HCT116 (cell line): Measurements from ENCODE around the gene KCNK5.

ENCODE experiments used
- EZH2 ChIP-seq: fragments of 200-600 bp; sonication (generic); IDR thresholded peaks from 2 replicates; pipeline ENCODE4 v1.6.1; 2017; ENCODE audit warnings: antibody characterized with exemption, mixed run types
- FOSL1 ChIP-seq: IDR thresholded peaks from 2 replicates; pipeline ENCODE4 v1.6.1; 2012; ENCODE audit warnings: low read depth
- POLR2A ChIP-seq: IDR thresholded peaks from 2 replicates; pipeline ENCODE4 v1.7.0; 2011; ENCODE audit warnings: borderline replicate concordance; ENCODE audit not compliant: insufficient read depth, insufficient read length; ENCODE audit errors: extremely low read depth
- POLR2AphosphoS5 ChIP-seq: IDR thresholded peaks from 2 replicates; pipeline ENCODE4 v1.6.1; 2011; ENCODE audit warnings: mild to moderate bottlenecking, low read depth, low read length, moderate library complexity
- RAD21 ChIP-seq: IDR thresholded peaks from 2 replicates; pipeline ENCODE4 v1.6.1; 2012; ENCODE audit warnings: low read depth, mild to moderate bottlenecking
- REST ChIP-seq: IDR thresholded peaks from 2 replicates; pipeline ENCODE4 v1.6.1; 2012; ENCODE audit warnings: low read depth
- YY1 ChIP-seq: IDR thresholded peaks from 2 replicates; pipeline ENCODE4 v1.6.1; 2011; ENCODE audit warnings: low read length, low read depth, moderate library complexity, mild to moderate bottlenecking; ENCODE audit not compliant: insufficient replicate concordance; ENCODE audit errors: extremely low read depth
- ZFX ChIP-seq: fragments of 450-650 bp; IDR thresholded peaks from 2 replicates; pipeline ENCODE4 v1.6.1; 2017
- TF ChIP-seq, protein P1 (sequence below), 3 experiments: fragments of 200-600 bp in 1 of 3; sonication (generic) in 1 of 3; IDR thresholded peaks in 2 of 3; conservative IDR thresholded peaks in 1 of 3; 2 replicates each; pipeline ENCODE4 v1.5.1; 2012 to 2017; ENCODE audit warnings: low read depth in 2 of 3, low read length in 2 of 3, antibody characterized with exemption in 1 of 3, borderline replicate concordance in 1 of 3, control low read depth in 1 of 3, mild to moderate bottlenecking in 1 of 3, mixed read lengths in 1 of 3, mixed run types in 1 of 3, moderate library complexity in 1 of 3; ENCODE audit not compliant: insufficient read depth in 1 of 3
- TF ChIP-seq, protein P2 (sequence below): IDR thresholded peaks from 2 replicates; pipeline ENCODE4 v1.6.1; 2012
- TF ChIP-seq, protein P3 (sequence below): IDR thresholded peaks from 2 replicates; pipeline ENCODE4 v1.6.1; 2011; ENCODE audit warnings: mild to moderate bottlenecking, low read length, moderate library complexity; ENCODE audit not compliant: insufficient replicate concordance; ENCODE audit errors: extremely low read depth

- TF ChIP-seq, protein P1, sequence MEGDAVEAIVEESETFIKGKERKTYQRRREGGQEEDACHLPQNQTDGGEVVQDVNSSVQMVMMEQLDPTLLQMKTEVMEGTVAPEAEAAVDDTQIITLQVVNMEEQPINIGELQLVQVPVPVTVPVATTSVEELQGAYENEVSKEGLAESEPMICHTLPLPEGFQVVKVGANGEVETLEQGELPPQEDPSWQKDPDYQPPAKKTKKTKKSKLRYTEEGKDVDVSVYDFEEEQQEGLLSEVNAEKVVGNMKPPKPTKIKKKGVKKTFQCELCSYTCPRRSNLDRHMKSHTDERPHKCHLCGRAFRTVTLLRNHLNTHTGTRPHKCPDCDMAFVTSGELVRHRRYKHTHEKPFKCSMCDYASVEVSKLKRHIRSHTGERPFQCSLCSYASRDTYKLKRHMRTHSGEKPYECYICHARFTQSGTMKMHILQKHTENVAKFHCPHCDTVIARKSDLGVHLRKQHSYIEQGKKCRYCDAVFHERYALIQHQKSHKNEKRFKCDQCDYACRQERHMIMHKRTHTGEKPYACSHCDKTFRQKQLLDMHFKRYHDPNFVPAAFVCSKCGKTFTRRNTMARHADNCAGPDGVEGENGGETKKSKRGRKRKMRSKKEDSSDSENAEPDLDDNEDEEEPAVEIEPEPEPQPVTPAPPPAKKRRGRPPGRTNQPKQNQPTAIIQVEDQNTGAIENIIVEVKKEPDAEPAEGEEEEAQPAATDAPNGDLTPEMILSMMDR (IDR thresholded peaks at IDR 0.05 in 2 of 3, conservative IDR thresholded peaks at IDR 0.05 in 1 of 3; ENCODE audit: borderline replicate concordance in 1 of 3, insufficient read depth in 1 of 3, low read depth in 2 of 3, low read length in 2 of 3): no peak
- no peak for TF ChIP-seq POLR2AphosphoS5
- no peak for TF ChIP-seq YY1
- TF ChIP-seq, protein P2, sequence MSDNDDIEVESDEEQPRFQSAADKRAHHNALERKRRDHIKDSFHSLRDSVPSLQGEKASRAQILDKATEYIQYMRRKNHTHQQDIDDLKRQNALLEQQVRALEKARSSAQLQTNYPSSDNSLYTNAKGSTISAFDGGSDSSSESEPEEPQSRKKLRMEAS: no peak
- TF ChIP-seq REST: no peak
- TF ChIP-seq ZFX: no peak
- TF ChIP-seq EZH2: no peak
- no peak for TF ChIP-seq RAD21
- no peak for TF ChIP-seq FOSL1
- TF ChIP-seq, protein P3, sequence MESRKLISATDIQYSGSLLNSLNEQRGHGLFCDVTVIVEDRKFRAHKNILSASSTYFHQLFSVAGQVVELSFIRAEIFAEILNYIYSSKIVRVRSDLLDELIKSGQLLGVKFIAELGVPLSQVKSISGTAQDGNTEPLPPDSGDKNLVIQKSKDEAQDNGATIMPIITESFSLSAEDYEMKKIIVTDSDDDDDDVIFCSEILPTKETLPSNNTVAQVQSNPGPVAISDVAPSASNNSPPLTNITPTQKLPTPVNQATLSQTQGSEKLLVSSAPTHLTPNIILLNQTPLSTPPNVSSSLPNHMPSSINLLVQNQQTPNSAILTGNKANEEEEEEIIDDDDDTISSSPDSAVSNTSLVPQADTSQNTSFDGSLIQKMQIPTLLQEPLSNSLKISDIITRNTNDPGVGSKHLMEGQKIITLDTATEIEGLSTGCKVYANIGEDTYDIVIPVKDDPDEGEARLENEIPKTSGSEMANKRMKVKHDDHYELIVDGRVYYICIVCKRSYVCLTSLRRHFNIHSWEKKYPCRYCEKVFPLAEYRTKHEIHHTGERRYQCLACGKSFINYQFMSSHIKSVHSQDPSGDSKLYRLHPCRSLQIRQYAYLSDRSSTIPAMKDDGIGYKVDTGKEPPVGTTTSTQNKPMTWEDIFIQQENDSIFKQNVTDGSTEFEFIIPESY: no peak
- no peak for TF ChIP-seq POLR2A
Observed at GRCh38 chr6:39204646-39205244, 24.5 kb downstream of the KCNK5 start.
